ENCODE measurements around the gene FGD5.

FGD5 gene

DNA sequence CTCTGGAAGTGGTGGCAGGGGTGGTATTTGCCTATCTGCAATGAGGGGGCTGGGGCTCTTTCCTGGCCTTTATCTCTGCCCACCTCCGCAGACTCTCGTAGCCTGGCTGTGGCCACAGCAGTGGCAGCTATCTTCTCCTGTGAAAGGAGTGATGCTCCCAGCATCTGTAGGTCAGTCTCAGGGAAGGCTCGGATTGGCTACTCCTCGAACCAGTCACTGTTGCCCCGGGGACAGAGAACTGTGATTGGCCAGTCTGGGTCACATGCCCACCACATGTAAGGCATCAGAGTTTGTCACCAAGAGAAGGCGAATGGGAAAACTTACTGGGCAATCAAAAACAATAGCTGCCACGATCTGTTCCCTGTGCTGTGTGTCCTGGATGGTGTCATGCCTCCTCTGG, 30.1 kb upstream of the FGD5 start:
- no peak for DNase-seq

DNA sequence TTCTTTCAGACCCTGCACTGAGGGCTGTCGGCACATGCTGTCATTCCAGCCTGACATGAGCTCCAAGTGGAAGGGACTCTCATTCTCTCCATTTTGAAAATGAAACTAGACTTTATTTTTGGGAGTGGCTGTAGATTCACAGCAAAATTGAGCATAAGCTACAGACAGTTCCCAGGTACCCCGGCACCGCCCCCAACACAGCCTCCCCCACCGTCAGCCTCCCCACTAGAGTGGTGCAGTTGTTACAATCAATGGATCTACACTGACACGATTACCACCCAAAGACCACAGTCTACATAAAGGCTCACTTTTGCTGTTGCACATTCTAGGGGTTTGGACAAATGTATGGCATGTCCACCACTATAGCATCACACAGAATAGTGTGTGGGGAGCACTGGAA, 29.5 kb upstream of the FGD5 start:
- no peak for DNase-seq

DNA sequence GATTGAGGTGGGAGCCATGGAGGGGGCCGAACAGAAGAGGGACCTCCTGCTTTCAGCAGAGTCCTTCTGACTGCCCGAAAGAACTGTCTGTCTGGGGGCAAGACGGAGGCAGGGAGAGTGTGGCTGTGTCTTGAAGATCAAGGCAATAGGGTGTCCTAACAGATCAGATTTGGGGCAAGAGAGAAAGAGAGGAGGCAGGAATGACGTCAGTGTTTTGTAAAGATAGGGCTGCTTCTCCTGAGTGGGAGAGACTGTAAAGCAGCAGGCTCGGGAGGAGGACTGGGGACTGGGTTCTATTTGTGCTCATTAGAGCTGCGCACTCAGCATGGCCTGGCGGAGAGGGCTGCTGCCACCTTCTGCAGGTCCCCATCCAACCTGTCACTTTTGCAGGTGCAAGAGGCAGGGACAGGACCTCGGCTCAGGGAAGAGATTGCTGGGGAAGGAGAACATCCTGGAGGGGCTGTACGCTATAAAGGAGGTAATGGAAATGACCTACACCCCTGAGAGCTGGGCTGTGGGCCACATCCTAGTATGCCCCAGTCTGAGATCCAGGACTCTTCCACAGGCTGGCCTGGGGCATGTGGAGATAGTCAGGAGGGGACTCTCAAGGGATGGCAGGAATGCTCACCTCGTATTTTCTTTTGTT, 29.0 kb upstream of the FGD5 start:
- DNase-seq, result no peak

DNA sequence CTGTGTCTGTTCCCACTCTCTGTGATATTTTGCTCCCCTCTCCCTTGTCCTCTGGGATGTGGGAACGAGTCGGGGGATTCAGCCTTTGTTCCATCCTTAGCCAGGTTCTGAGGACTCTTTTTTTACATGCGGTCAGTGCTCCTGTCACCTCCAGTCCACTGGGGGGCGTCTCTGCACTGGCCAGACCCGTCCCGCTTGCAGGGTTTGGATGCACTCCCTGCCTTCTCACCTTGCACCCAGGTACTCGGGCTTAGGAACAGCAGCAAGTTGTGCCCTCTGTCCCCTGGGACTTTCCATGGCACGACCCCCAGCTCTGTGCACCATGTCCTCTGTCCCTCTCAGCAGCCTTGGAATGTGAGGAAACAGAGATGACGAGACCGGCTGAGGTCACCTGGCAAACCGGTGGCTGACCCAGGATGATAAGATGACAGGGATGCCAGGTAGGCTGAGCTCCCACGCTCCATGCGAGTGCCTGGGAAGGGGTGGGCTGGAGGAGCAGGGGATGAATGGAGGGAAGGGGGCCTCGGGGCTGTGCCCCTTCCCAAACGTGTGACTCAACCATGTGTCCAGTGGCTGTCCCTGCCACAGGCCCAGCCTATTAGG, 27.3 kb upstream of the FGD5 start:
- peak; percentile 71 for DNase-seq

DNA sequence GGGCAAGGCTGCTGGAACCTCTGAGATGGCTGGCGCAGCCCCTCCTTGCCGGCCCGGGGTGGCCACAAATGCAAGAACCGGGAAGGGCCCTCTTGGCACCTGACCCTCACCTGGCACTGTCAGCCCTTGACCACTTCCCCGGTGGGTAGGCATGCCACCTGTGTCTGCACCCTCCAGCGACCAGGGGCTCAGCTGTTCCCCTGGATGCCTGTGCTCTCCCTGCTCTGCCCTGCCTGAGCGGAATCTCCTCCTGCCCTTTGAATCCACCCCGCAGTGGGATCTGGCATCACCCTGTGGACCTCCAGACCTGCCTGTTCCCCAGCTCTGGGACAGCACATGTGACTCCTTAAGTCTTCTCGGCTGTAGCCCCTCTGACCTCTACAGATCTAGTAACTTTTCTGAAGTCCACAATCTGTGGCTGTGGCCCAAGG, 26.1 kb upstream of the FGD5 start:
- no peak for DNase-seq

DNA sequence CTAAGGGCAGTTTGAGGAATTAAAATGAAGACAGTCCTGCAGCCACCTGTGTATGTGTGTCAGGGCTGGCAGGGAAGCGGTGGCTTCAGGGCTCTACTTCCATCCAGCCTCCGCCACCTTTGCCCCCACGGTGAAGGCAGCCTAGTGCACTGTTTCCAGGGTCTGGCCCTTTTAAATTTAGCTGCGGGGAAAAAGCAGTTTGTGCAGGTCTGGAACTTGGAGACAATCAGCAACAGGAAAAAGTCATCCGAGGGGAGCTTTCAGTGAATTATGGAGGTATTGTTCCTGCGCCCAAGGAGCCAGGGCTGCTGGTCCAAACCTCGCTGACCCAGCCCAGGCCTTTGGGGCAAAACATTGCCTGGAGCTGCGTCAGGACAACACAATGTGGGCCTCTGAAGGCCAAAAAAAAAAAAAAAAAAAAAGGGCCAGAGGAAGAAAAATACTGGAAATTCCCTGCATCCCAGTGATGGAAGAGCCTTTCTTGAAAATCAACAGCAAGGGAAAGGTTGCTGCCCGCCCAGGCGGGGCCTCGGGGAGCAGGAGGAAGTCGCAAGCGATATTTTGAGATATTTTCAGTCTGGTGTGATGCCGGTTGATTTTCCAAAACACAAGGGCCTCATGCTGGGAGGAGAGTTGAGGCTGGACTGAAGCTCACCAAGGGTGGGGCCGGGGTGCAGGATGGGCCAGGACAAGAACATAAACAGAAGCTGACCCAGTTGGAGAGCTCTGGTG, 25.5 kb upstream of the FGD5 start:
- no peak for DNase-seq

DNA sequence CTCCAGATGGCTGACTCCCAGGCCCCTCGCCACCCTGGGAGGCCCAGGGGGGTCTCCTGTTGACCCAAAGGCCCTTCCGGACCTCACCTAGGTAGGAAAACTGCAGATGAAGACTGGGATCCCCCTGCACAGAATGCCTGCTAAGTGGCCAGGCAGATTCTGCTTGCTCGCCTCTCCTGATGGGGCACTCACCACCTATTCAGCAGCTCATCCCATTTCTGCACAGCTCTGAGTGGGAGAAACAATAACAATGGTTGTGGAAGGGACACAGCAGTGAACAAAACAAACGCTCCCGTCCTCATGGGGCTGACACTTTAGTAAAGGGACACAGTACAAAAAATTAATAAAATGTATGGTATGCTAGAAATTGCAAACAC, 24.9 kb upstream of the FGD5 start:
- no peak for DNase-seq

DNA sequence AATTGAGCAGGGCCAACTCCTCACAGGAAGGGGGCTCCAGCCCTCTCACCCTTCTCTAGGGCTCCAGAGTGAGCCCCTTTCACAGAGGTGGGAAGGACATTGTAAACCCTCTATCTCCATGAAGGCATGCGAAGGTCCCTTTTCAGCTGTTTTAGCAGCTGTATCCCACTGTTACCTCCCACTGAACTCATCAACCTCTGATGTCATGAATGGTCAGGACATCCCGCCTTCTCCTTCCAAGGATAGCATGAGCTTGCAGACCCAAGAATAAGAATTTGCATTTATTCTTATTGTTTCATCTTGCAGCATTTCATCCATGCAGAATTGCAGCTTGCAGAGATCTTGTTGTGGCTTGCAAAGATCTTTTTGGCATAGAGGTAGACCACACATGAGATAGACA, 24.3 kb upstream of the FGD5 start:
- no peak for DNase-seq

DNA sequence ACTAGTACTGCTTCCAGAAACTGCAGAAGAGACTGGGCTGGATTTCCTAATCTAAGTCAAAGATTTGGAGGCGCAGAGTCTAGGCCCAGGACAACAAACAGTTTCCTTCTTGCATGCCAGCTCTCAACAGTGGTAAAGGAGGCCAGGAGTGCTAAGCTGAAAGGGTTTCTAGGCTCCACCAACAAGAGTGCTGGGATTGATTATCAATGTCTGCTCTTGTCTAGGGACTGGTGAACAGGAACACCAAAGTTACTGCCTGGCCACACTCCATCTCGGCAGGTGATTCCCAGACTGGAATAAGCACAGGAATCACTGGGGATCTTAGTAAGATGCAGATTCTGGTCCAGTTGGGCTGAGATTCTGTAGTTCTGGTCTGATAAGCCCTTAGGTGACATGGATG, 22.8 kb upstream of the FGD5 start:
- DNase-seq, result no peak

DNA sequence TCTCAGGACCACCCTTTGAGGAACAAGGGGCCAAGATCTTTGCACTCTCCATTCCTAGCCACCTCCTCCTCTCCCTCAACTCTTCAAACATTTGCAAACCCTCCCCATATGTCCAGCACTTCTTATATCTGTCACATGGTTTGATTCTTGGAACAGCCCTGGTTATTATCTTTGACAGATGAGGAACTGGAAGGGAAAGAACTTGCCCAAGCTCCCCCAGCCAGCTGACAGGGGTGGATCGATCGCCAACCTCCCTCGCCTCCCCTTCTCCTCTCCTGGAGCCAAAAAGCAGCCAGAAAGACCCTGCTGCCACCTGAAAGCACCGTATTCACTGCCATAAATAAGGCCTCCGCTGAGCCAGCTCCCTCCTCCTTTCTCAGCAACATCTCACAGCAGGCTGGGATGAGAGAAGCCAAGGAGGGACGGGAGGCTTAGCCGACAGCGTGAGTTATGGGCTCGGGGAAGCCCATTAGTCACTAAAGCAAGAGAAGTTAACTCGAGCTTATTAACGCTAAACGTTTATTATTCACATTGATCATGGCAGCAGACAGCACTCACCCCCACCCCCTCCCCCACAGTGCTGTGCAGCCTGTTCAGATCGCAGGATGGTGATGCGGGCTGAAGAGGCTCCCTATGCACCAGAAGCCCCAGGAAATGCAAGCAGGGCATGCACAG, 22.2 kb upstream of the FGD5 start:
- DNase-seq, result no peak

DNA sequence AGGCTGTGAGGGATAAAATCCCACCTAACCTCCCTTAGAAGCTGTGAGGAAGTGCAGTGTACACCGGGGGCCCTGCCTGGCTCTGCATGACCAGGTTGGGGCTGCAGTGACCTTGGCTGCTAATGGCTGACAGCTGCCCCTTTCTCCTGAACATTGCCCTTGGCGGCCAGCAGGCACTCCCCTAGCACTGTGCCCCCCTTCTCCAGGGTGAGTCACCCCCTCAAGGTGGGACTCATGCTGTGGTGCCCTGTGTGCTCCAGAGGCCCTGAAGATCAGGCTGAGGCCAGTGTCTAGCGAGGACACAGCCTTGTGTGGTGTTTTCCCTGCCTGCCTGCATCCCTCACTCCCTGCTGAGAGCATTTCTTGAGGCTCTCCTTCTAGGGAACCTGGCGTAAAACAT, 21.0 kb upstream of the FGD5 start:
- no peak for DNase-seq

DNA sequence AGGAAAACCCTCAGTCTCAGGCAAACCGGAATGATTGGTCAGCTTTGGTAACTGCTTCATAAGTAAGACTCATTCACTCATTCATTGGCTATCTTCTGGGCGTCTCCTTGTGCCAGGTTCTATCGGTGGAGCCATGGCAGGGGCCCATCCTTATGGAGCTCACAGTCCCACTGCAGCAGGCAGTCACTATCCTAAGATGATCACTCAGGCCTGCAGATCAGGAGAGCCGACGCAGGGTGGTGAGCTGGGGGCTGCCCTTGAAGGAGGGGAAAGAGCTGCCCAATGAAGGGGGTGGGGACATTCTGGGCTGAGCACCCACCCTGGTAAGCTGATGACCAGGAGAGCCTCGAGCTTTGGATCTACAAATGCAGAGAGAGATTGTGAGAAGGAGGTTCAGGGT, 20.5 kb upstream of the FGD5 start:
- DNase-seq, result no peak

DNA sequence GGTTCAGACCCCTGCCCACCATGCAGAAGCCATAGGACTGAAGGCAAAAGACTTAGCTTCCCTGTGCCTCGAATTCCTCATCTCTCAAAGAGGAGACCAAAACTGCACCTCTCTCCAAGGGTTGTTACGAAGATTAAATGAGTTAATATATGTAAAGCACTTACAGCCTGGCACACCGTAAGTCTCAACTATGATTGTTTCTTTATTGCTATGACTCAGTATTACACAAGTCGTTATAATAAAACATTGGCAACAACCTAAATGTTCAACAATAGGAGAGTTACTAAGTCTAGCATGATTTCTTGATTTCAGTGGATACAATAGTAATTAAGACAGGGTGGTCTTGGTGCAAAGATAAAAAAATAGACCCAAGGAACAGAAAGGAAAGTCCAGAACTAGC, 19.6 kb upstream of the FGD5 start:
- DNase-seq, result no peak

DNA sequence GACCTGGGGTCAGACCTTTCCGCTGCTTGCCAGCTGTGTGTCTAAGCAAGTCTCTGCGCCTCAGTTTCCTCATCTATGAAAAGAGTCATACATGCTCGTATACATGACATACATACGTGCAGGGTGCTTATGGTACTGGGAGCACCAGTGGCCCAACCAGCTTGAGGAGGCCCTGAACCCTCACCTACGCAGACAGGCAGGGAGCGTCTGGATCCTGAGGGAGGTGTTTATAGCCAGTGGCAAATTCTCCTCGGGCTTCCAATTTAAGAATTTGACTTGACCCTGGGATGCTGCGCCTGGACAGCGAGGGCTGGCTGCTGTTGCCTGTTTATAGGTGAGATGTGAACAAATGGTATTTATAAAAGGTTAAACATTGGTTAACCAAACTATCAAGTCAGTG, 17.7 kb upstream of the FGD5 start:
- no peak for DNase-seq

DNA sequence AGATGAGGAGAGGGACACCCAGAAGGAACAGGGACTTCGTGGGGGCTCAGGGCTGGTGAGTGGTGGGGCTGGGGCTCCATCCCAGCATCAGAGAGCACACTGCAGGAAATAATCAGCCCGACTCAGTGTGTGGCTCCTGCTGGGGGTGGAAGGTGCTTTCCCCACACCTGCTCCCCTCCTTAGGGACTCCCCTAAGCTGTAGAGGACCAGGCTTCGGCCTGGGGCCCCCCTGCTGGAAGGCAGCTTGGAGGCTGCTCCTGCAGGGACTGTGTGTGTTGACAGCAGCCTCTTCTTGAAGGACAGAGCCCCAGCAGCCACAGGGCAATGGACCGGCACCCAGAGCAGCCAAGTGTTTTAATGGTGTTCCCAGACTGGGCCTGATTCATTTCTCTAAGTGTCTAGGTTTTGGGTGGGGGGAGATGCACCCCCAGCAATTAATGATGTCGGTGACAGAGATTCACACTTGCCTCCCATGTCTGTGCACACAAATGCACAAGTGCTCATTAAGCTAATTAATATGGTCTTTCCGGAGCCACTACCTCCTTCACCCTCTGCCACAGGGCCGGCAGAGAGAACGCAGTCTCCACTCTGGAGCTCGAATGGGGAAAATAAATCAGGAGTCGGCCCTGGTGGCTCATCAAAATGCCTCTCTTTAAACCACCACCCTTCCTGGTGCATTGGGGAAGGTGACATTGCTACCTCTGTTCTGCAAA, 16.9 kb upstream of the FGD5 start:
- DNase-seq, result no peak

DNA sequence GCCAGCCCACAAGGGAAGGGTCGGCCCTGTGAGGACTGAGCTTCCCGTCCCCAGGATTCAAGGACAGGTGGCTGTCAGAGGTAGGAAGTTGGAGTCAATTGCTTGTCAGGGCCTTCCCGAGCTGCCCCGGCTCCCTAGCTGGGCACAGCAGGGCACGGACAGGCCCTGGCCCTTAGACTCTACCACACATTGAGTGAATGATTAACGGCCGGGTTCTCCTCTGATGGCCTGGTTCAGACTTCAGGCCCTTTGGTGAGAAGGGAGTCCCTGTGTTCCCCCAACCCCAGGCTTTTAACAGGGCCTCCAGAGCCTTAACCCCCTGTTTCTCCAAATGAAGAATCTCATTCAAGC, 16.4 kb upstream of the FGD5 start:
- no peak for DNase-seq

DNA sequence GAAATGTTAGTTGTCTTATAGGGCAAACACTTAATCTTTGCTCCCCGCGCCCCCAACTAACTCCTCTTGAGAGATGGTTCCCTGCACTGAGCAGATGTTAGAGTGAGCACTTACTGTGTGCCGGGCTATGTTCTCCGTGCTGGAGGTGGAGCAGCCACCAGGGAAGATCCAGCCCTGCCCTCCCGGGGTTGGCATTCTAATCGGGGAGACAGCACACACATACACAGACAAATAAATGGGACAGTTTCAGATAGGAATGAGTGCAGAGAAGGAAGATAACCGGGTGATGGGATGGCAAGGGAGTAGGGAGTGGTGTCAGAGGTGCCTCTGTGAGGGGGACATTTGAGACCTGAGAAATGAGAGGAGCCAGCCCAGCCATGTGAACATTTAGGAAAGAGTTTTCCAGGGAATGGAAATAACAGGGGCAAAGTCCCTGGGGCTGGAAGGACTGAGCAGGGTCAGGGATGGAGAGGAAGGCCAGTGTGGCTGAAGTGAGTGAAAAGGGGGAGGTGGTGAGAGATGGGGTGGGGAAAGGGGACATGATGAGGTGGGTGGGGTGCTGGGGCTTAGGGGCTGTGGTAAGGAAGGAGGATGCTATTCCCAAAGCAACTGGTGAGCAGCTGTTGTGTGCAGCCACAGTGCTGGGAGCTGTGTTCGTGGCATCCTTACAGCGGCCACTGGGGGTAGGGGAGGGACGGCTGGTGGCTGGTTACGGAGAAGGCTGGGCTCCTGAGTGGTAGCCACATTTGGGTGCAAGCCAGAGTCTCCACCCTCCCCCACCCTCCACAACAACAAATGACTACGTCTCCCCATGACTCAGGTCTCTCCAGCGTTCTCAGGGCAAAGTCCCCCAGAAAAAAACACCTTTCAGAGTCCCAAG, 15.4 kb upstream of the FGD5 start:
- DNase-seq, result no peak

DNA sequence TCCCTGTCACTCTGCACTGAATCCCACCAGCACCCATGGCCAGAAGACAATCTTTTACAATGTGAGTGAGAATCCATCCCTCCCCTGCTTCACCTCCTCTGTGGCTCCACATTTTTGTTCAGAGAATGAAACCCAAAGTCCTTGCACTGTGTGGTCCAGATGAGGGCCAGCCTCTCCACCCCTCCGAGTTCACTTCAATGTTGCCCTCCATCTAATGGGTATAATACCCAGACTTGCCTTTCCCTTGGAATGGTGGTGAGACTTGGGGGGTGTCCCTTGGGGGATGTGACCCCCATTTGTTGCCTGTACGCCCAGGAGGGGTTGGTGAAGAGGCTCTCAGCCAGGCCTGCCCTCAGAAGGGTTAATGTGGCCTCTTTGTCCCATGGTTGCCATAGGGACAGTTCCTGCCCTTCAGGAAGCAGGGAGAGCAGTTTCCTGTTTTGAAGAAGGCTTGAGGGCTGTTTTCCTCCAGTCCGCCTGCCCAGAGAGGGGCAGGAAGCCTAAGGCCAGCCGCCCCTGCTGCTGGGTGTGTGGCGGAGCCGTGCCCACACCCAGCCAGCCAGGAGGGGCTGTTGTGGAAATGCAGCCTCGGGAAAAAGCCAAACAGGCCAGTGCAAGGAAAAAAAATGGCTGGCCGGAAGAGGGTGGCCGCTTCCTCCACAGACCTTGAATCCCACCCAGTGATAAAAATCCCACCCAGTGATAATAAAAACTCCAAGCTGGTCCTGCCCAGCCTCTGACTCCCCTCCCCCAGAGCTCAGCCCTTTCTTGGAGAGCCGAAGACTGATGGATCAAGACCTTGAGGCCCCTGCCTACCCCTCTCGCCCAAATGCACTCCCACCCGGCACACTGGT, 14.6 kb upstream of the FGD5 start:
- no peak for DNase-seq

DNA sequence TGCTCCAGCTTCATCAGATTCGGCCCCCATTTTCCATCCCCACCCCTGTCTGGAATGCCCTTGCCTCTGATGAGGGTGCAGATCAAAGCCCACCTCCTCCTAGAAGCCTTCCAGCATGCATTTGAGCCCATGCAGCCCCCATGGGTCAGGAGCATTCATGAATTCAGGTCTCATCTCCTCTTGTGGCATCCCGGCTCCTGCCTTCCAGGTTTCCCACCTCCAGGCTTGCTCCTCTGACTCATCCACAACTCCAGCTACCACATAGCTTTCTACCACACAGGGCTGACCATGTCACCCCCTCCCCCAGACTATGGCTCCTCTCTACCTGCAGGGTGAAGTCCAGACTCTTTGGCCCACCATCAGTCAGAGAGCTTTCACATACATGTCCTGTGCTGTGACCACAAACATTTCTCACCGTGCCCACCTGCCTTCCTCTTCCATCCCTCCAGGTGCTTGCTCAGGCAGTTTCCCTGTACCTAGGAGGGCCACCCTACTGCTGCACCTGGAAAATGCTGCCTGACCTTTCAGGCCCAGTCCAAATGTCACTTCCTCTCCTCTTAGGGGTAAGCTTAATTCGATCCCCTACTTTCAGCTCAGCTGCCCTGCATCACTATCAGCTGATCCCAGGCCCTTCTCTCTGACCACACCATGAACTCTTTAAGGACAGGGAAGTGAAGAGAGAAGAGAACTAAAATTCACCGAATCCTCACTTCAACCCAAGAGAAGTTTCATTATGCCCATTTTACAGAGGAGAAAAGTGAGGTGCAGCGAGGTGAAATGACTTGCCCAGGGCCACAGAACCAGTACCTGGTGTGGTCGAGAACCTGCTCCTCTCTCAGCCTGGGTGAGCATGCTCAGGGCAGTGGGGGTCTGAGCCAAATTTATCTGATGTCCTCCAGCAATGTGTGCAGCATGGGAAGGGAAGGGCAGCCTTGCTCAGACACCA, 13.7 kb upstream of the FGD5 start:
- no peak for DNase-seq

DNA sequence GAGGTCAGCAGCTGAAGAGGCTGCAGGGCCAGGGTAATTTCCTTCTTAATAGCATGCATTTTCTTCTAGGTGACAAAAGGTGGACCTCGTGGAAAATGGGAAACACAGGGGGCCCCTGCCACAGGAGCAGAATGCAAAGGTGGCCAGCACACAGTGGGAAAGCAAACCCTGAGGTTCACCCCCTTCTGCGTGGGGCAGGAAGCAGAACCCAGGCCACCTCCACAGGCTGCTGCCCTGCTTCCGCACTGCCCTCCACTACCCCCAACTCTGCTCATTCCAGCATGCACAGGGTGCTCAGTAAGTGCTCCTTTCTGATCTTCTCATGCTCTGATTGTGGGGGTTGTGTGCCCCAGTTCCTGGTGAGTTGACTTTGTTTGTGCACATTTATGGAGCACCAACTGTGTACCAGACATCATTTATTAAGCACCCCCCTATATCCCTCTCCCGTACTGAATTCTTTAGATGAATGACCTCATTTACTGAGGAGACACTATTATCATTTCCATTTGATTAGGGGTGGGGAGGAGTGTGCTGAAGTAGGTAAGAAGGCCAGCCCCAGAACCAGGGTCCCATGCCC, 12.7 kb upstream of the FGD5 start:
- no peak for DNase-seq
